Ovary (tissue), 3 donors: ENCODE data around the gene CHADL.

ENCODE experiments used
- CTCF ChIP-seq, 3 donors: fragments of 450-650 bp in 2 of 3; fragments of 200-600 bp in 1 of 3; IDR thresholded peaks; one replicate each; pipeline versions ENCODE4 v1.5.1 to v1.8.0; 2016 to 2022; ENCODE audit warnings: antibody characterized with exemption in 3 of 3, mild to moderate bottlenecking in 1 of 3
- POLR2A ChIP-seq: fragments of 450-650 bp; IDR thresholded peaks from one replicate; pipeline ENCODE4 v1.6.1; 2017; ENCODE audit warnings: antibody characterized with exemption, mild to moderate bottlenecking, moderate library complexity
- donor health status: DM: no; HTN: no; CAD: no.

DNA sequence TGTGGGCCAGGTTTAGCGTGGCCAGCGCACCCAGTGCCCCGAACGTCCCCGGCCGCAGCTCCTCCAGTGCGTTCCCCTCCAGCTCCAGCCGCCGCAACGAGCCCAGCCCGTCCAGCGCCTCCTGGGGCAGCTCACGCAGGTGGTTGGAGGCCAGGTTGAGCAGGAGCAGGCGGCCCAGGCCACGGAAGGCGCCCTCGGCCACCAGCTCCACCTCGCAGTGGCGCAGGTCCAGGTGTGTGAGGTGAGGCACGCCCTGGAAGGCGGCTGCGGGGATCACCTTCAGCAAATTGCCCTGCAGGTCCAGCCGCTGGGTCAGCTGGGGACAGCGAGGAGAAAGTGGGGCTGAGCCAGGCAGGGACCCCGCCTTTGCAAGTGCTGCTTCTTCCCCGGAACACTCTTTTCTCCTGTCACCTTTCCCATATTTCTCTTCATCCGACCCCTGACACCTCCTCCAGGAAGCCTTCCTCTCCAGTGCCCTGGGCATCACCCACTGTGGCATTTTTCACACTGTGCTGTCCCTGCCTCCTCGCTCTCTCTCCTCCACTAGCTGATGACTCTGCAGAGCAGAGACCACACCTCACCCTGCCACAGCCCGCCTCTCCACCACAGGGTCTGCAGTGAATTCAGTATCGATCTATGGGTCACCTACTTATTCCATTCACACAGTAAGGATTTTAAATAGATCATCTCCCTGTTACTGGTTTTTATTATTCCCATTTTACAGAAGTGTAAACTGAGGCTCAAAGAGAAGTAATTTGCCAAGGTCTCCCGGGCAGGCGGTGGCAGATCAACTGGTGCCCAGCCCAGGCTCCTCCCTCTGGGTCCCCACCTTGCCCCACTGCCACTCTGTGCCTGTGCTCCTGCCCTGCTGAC lies 1.9 kb downstream of the CHADL start:
- TF ChIP-seq CTCF (IDR thresholded peaks at IDR 0.05) (no peak), POLR2A (no peak)
